Urothelium cell line (cell line): ENCODE measurements around the gene WDR5.

Experiments
- DNase-seq: peaks from one replicate; pipeline ENCODE4 v3.0.0; 2011; ENCODE audit warnings: low spot score, mixed read lengths
- FAIRE-seq: peaks from 2 replicates; lab custom pipeline; 2011; peaks lifted over from hg19 to GRCh38; lab: Jason Lieb, UNC

The WDR5 gene

DNA sequence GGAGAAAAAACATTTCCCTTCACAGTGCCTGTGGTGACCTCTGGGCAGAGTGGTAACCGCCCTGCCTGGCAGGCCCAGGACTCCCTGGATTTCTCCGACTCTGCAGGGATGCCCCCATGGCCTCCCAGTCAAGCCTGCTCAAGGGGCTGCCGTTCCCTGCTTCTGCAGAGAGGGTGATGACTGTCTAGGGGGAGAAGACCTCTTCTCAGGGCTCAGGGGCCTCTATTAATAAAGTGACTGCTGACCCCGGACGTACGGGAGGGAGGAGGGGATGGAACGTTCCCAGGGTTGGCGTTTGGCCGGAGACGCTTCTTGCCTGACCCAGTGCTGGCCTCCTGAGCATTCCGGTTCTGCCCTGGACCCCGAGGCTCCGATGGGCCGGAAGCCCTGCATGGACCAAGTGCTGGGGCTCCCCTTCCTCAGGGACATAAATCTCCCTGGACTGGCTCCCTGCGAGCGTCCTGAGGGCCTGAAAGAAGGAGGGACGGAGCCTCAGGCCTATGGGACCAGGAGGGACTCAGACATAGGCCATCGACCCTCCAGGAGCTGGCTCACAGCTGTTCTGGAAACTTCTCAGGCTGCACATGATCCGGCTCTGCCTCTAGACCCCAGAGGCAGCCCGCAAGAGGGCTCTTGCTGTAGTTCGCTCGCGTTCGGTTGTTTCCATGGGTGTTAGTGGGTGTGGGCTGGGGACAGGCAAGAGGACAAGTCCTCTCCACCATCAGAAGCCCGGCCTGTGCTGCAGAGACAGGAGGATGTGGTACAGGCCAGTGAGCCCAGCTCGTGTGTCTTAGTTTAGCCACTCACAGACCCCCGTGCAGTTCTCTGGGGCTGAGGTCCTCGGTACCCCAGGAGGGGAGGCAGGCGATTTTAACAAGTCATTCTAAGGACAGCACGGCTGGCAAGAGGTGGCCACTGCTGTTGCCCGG lies 36.6 kb downstream of the WDR5 start:
- DNase-seq: no peak
- no peak for FAIRE-seq

DNA sequence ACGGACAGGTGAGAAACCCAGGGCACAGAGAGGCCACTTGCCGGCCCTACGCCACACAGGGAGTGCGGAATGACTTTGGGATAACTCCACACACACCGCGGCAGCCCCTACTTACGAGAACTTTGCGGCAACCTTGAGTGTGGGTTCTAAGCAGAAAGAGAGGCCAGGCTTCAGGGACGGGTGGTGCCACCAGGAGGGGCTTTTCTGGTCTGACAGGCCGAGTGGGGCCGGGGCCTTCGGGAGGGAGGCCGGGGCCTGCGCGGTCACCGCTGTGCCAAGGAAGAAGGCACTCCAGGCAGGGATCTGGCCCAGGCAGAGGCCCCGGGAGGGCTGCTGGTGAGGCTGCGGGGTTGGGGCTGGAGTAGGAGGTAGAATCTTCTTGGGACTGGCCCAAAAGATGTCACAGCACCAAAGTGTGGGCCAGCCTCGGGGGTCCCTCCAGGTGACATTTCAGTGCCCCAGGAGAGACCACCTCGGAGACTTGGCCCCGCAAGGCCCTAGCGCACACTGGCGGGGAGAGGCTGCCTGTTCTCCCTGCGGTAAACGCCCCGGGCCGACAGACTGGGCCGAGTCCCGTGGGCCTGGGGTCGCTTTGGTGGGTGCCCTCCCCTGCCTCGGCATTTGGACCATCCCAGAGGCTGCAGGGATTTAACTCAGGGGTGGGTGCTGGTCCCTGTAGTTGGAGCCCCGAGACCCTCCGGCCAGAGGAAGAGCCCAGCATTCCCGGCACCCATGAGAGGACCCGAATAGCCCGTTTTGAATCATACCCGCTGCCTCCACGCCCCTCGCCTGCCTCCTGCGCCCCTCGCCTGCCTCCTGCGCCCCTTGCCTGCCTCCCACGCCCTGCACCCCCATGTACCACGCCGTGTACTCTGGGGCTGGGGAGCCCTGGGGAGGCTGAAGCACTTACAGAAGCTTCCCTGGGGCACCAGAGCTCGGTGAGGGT lies 37.5 kb downstream of the WDR5 start:
- DNase-seq (no peak), FAIRE-seq (no peak)

DNA sequence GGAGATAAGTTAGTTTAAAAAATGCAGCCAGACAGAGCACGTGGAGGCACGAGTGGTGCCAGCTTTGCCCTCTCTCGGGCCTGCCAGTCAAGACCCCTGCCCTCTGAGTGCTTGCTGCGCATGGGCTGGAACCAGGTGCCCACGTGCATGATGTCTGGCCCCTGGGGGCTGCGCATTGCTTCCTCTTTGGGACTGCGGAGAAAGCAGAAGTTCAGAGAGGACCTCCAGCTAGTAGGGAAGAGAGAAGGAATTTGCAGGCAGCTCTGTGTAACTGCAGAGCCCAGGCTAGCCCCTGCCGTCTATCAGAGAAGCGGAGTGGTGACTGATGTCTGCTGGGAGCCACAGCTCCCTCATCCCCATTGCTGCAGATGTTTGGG lies 38.2 kb downstream of the WDR5 start:
- DNase-seq (no peak), FAIRE-seq (no peak)

DNA sequence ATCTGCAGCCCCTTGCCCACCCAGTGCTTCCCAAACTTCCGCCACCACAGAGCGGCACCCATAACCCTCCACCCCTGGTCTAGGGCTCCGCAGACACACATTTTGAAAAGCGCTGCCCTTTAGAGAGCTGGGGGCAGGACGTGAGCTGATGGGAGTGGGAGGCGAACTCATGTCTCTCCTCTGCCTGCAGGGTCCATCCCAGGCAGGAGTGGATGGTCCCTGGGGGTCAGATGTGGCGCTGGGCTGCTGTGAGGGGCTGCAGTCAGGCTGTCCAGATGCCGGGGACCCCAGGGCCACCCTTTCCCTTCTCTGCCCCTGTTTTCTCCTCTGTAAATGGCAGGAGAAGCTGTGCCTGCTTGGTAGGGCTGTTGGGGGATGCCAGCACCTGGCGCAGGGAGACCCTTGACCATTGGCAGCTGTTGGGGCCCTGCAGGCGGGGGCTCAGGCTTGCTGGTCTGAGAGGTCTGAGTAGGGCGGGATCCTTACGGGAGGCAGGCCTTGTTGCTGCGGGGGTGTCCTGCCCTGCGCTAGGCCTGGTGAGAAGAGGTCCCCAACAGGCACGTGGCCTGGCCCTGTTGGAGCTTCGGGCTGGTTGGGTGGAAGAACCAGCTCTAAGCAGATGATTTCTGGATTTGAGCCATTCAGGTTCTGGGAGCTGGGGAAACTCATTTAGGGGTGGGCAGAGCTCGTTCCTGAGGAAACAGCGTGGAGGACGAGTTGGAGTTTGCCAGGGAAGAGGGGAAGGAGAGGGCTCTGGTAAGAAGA lies 38.8 kb downstream of the WDR5 start:
- DNase-seq (no peak), FAIRE-seq (no peak)

DNA sequence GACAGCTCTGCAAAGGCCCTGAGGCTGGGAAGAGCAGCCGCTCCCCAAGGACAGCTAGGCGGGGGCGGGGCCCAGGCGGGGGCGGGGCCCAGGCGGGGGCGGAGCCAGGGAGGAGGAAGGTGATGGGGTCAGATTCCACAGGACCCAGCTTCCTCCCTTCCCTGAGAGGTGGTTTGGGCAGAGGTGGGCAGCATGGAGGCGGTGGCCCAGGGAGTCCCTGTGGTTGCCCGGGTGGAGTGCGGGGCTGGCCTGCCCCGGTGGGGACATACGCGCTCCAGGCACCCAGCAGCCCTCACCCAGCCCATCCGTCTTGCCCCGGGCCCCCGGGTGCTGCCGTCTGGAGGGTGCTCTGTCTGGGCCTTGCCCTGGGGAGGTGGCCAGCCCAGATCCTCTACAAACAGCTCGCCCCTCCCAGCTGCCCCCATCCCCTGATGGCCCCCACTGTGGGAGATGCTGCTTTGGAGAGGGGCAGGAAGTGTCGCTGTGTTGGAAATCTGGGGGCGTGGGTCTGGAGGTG lies 39.5 kb downstream of the WDR5 start:
- peak; percentile 62 for DNase-seq

DNA sequence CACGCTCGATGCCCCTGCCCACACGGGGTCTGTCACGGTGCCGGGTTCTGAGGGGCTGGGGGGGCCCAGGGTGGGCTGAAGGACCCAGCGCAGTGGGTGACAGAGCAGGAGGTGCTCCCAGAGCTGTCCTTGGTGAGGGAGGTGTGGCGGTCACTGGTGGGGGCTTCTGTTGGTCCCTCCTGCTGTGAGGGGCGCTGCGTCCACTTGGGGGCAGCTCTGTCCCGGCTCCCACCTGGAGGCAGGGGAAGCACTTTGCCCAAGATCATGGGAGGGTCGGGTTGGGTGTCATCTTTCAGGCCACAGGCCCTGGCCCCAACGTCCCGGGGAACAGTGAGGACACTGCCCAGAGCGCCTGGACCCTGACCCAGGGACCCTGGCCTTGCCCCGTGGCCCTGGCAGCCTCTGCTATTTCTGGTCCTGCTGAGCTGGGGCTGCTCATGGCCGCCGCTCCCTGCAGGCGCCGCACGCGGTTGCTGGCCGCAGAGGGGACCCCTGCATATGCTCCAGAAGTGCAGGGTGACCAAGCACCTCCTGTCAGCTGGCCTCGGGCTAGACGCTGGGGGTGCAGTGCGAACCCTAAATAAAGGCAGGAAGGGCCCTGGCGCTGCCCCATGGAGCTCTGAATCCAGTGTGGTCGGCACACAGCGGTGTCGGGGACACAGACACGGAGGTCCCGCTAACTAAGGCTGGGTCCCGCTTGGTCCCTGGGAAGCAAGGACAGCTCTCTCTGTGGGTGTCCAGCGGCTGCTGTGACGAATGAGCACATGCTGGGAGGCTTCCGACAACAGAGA lies 40.1 kb downstream of the WDR5 start:
- FAIRE-seq (no peak), DNase-seq (no peak)

More for the DNA sequence above, 39.5 kb downstream of the WDR5 start:
- no peak for FAIRE-seq

DNA sequence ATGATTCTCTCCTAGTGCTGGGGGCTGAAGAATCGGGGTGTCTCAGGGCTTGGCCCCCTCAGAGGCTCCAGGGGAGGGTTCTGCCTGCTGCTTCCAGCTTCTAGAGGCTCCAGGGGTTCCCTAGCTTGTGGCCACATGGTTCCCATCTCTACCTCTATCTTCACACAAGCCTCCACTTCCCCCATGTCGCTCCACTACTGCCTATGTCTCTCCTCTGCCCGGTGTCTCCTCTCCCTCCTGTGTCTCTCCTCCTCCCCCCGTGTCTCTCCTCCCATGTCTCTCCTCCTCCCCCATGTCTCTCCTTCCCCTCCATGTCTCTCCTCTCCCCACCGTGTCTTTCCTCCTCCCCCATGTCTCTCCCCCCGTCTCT lies 40.7 kb downstream of the WDR5 start:
- no peak for FAIRE-seq
- DNase-seq: no peak

DNA sequence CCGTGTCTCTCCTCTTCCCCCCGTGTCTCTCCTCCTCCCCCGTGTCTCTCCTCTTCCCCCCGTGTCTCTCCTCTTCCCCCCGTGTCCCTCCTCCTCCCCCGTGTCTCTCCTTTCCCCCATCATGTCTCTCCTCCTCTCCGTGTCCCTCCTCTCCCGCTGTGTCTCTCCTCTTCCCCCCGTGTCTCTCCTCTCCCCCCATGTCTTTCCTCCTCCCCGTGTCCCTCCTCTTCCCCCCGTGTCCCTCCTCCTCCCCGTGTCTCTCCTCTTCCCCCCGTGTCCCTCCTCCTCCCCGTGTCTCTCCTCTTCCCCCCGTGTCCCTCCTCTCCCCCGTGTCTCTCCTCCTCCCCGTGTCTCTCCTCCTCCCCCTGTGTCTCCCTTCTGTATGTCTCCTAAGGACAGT lies 41.3 kb downstream of the WDR5 start:
- DNase-seq: no peak
- no peak for FAIRE-seq

DNA sequence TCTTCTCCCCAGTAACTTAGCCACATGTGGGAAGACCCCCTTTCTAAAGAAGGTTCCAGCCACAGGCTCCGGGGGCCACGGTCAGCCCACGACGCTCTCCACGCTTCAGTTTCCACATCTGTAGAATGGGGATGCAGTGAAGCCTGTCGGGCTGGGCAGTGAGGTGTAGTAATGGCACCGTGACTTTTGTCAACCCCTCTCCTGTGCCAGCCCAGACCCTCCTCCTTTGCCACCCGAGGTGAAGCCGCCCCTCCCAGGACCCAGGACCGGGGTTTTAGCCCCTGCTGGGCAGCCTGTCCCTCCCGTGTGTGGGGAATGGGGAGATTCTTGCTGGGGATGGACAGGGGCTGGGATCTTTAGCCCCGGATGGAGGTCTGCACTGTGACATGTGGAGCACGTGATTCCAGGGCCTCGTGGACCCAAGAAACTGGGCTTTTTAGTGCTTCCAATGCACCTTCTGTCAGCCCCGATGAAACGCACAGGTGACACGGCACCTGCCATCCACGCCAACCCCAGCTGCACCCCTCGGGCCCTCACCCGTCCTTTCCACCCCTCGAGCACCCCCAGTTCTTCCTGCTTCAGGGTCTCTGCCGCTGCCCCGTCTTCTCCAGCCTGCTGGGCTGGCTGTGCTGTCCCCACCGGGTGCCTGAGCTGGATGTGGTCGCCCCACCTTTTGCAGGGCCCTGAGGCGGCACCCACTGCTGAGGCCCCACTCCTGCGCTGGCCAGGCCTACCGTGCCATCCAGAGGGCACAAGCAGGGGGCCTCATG lies 41.9 kb downstream of the WDR5 start:
- no peak for FAIRE-seq
- no peak for DNase-seq

DNA sequence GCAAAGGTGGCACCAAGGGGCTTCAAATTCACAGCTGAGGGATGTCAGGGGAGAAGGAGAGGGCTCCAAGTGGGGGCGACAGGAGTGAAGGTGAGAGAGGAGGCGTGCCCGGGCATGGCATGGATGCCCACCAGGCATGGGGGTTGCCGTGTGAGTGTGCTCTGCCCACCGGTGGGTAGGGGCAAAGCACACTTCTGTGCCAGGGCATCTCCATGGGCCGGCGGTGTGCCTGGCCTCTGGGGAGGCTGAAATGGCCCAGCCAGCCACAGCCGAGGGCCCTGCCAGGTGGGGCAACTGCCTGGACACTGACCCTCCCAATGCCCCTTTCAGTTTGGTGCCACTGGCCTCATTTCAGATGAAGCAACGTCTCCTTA lies 42.5 kb downstream of the WDR5 start:
- DNase-seq (no peak), FAIRE-seq (no peak)

DNA sequence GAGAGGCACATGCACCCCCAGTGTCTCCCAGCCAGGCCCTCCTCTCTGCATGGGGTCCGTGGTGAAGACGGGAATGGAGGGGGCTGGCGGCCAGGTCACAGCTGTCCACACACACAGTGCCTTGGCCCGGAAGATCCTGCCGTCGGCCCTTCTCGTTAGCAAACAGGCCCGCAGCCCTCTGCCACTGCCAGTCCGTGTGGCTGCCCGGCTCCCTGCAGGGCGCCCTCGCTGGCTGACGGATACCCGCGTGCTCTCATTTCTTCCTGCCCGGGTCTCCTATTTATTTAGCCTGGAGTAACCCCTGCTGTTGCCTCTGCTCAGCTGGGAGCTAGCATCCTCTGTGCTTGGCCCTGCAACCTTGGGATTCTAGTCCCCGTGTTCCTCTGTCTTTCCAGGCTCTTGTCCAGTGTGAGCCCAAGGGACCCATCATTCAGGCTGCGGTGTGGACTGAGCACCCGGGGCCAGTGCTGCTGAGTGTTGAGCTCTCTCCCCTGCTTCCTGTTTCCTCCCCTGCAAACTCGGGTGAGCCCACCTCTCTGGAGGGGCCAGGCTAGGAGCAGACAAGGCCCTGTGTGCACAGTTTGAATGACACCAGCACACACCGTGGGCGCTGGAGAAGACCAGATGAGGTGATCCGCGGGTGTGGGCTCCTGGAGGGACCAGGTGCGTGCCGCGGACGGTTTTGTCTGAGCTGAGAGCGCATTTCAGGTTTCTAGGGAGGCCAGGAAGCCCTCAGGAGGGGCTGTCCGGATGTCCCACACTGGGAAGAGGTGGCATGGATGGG lies 43.1 kb downstream of the WDR5 start:
- DNase-seq (no peak), FAIRE-seq (no peak)

DNA sequence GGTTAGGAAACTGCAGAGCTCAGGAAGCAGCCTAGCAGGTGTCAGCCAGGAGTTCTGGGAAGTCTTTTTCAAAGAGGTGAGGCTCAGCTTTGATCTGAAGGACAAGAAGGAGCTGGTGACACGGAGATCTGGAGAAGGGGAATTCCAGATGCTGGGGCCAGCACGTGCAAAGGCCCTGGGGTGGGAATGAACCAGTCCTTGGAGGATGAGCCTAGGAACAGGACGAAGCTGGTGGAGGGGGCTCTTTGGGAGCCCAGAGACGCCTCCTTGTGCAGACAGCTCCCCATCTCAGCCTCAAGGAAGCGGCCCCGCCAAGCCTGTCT lies 43.7 kb downstream of the WDR5 start:
- DNase-seq (no peak), FAIRE-seq (no peak)

DNA sequence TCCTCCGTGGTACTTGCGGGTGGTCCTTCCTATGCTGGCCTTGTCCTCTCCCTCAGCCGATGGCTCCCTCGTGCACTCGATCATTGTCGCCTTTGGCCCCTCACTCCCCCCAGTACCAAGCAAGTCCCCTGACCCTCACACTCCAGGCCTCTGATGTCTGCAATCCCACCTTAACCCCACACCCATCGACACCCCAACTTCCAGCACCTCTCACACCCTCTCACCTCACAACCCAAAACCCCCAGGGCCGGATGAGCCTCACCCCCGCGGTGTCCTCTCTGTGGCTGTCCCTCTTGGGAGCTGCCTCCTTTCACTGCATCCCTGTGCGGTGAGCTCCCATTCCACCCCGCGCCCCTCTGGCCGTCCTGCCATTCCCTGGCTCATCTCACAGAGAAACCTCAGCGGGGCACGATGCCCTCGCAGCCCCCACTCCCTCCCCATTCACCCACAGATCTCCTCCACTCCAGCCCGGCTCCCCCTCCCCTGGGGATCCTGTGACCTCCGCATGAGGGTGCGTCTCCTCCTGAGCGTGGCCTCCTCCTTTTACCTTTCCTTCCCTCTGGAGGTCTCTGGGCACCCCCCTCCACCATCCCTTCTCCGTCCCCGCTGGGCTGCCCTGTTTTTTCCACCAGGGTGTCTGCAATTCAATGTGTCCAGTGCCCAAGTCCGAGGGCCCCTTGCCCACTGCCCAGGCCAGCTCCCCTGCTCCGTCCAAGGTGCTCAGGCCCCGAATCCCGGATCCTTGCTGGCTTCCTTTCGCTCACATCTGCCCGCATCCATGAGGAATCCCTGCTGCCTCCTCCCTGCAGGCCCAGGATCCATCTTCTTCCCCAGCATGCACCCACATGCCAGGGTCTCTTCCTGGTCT lies 44.3 kb downstream of the WDR5 start:
- DNase-seq: no peak
- no peak for FAIRE-seq

DNA sequence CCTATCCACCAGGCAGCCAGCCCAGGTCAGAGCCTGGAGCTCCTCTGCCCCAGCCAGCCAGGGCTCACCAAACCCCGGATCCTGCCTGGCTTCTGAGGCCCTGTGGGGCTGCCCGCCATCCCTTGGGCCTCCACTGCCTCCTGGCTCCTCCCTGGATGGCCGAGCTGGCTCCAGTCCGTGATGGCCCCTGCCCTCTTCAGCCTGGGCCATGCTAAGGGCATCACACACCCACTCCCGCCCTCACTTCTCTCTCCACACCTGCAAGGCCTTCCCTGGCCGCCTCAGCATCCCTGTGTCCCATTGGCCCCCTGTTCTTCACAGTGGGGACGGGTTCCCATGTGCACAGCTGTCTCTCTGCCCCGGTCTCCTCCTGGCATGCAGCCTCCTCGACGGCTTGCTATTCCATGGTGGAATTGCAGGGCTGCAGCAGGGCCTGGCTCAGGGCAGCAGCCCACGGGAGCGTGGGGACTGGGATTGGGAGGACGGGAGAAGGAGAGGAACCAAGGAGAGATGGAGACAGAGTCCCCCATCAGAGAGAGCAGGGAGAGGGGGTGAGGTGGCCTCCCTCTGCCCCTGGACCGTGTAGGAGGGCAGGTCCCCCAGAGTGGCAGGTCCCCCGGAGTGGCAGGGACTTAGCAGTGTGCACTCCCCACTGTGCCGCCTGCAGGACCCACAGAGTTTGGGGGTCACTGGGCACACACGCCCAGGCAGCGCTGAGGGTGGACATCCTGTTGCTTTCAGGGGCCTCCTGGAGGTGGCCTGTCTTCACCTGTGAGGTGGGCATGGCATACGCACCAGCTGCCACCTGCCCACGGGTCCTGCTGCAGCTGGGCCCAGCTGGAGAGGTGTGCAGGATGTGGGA lies 45.1 kb downstream of the WDR5 start:
- DNase-seq: no peak
- no peak for FAIRE-seq

DNA sequence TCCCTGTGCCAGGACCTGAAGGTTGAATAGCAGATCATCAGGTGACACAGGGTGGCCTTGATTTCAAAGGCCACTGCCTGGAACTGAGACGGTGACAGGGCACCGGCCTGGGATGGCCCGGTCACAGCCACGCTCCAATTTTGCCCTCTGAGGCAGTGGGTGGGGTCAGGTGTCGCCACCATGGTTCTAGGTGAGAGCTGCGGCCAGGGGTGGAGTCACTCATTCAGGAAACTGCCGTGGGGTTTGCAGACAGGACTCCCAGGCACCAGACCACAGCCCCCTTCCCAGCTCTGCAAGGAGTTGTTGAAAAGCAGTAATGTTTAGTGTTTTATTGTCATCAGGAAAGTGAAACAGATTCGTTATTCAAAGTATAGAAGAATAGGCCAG lies 45.8 kb downstream of the WDR5 start:
- DNase-seq (no peak), FAIRE-seq (no peak)

DNA sequence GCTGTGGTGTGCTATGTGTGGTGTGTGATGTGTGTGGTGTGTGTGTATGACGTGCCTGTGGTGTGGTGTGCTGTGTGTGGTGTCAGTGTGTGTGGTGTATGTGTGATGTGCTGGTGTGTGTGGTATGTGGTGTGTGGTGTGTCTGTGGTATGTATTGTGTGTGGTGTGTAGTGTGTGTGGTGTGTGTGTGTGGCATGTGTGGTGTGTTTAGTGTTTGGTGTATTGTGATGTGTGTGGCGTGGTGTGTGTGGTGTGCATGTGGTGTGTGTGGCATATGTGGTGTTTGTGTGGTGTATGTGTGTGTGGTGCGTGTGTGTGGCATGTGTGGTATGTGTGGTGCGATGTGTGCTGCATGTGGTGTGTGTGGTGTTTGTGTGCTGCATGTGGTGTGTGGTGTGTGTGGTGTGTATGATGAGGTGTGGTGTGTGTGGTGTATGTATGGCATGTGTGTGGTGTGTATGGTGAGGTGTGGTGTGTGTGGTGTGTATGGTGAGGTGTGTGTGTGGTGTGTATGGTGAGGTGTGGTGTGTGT lies 46.7 kb downstream of the WDR5 start:
- DNase-seq: no peak
- FAIRE-seq: no peak

DNA sequence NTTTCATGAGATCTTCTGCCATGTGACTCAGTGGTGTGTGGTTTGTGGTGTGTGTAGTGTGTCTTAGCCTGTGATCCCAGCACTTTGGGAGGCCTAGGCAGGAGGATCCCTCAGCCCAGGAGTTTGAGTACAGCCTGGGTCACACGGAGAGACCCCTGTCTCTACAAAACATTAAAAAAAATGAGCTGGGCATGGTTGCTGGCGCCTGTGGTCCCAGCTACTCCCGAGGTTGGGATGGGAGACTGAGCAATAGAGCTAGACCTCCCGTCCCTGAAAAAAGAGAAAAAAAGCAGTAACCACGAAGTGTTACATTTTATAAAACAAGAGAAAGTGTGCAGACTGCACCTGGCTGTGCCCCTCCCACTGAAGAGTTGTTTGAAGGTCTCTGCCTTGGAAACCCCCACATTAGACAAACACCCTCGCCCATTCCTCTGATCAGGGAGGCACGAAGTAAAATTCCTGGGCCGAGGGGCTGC lies 49.7 kb downstream of the WDR5 start:
- FAIRE-seq: no peak
- DNase-seq: no peak
